ENCODE measurements around the gene KDM4B. TPM values are rescaled to one million over a fixed set of nuclear protein-coding genes. Genes with fewer than 3 reads are reported as not detected.

Gene KDM4B
- total and polyA plus RNA-seq, 4 donors, result 3.2 to 19.7 (median 12.9) TPM

GRCh38 chr19:5059213-5059574 is 90.3 kb downstream of the KDM4B start:
- WGBS, result 86% methylated on average over 21 of the region's 21 CpGs
- H3K4me3 ChIP-seq (ENCODE audit: low read depth in 1 of 3, low read length in 3 of 3), result no peak overlapping the region
- H3K36me3 ChIP-seq (ENCODE audit: control insufficient read depth in 4 of 4, insufficient read depth in 3 of 4, low read depth in 1 of 4, low read length in 3 of 4), result peaks cover 12 to 22% (median 14%) of the 10 kb centered on the region in 4 donors

GRCh38 chr19:5059793-5060192 is 90.9 kb downstream of the KDM4B start:
- H3K9me3 ChIP-seq (ENCODE audit: control insufficient read depth in 4 of 4, low read length in 3 of 4), result peaks cover 0 to 5% (median 3%) of the 10 kb centered on the region in 4 donors
- H3K27me3 ChIP-seq (ENCODE audit: control insufficient read depth in 4 of 4, insufficient read depth in 4 of 4, low read length in 3 of 4), result no peaks in the 10 kb centered on the region
- no peak overlapping the region for H3K27ac ChIP-seq (ENCODE audit: low read depth in 1 of 2, low read length in 2 of 2)
- no peak for DNase-seq (ENCODE audit: low spot score)
- H3K36me3 ChIP-seq (ENCODE audit: control insufficient read depth in 4 of 4, insufficient read depth in 3 of 4, low read depth in 1 of 4, low read length in 3 of 4), result peaks cover 12 to 24% (median 14%) of the 10 kb centered on the region in 4 donors
- no peak overlapping the region for H3K4me3 ChIP-seq (ENCODE audit: low read depth in 1 of 3, low read length in 3 of 3)
- H3K4me1 ChIP-seq (ENCODE audit: control insufficient read depth in 4 of 4, insufficient read depth in 4 of 4, low read length in 3 of 4), result peaks cover 2 to 8% (median 7%) of the 10 kb centered on the region in 4 donors
- TF ChIP-seq HNF4A (conservative IDR thresholded peaks at IDR 0.05) (no peak), RAD21 (IDR thresholded peaks at IDR 0.05) (no peak), EGR1 (IDR thresholded peaks at IDR 0.05; ENCODE audit: low read depth in 2 of 2) (no peak), JUND (IDR thresholded peaks at IDR 0.05) (no peak), ATF3 (IDR thresholded peaks at IDR 0.05) (no peak), NR2F2 (IDR thresholded peaks at IDR 0.05) (no peak), TAF1 (conservative IDR thresholded peaks at IDR 0.05) (no peak), GABPA (IDR thresholded peaks at IDR 0.05 in 1 of 2, conservative IDR thresholded peaks at IDR 0.05 in 1 of 2) (no peak), RXRA (IDR thresholded peaks at IDR 0.05) (no peak), SP1 (IDR thresholded peaks at IDR 0.05) (no peak), HNF4G (IDR thresholded peaks at IDR 0.05) (no peak), REST (IDR thresholded peaks at IDR 0.05) (no peak), FOXA1 (IDR thresholded peaks at IDR 0.05) (no peak), ZBTB33 (IDR thresholded peaks at IDR 0.05) (no peak)
- TF ChIP-seq, protein P1, sequence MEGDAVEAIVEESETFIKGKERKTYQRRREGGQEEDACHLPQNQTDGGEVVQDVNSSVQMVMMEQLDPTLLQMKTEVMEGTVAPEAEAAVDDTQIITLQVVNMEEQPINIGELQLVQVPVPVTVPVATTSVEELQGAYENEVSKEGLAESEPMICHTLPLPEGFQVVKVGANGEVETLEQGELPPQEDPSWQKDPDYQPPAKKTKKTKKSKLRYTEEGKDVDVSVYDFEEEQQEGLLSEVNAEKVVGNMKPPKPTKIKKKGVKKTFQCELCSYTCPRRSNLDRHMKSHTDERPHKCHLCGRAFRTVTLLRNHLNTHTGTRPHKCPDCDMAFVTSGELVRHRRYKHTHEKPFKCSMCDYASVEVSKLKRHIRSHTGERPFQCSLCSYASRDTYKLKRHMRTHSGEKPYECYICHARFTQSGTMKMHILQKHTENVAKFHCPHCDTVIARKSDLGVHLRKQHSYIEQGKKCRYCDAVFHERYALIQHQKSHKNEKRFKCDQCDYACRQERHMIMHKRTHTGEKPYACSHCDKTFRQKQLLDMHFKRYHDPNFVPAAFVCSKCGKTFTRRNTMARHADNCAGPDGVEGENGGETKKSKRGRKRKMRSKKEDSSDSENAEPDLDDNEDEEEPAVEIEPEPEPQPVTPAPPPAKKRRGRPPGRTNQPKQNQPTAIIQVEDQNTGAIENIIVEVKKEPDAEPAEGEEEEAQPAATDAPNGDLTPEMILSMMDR (IDR thresholded peaks at IDR 0.05; ENCODE audit: low read depth, low read length, missing input control), result no peak
- TF ChIP-seq, protein P2, sequence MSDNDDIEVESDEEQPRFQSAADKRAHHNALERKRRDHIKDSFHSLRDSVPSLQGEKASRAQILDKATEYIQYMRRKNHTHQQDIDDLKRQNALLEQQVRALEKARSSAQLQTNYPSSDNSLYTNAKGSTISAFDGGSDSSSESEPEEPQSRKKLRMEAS (IDR thresholded peaks at IDR 0.05), result no peak
- WGBS, result 95% methylated on average over 12 of the region's 12 CpGs
- H3K9ac ChIP-seq (ENCODE audit: low read depth in 1 of 2, low read length in 2 of 2), result no peak overlapping the region

More at GRCh38 chr19:5059213-5059574, 90.3 kb downstream of the KDM4B start:
- H3K9me3 ChIP-seq (ENCODE audit: control insufficient read depth in 4 of 4, low read length in 3 of 4), result peaks cover 0 to 5% (median 3%) of the 10 kb centered on the region in 4 donors
- peaks cover 2 to 14% (median 11%) of the 10 kb centered on the region in 4 donors for H3K4me1 ChIP-seq (ENCODE audit: control insufficient read depth in 4 of 4, insufficient read depth in 4 of 4, low read length in 3 of 4)
- H3K27me3 ChIP-seq (ENCODE audit: control insufficient read depth in 4 of 4, insufficient read depth in 4 of 4, low read length in 3 of 4), result no peaks in the 10 kb centered on the region
- no peak overlapping the region for H3K27ac ChIP-seq (ENCODE audit: low read depth in 1 of 2, low read length in 2 of 2)
- DNase-seq (ENCODE audit: low spot score), result no peak
- H3K9ac ChIP-seq (ENCODE audit: low read depth in 1 of 2, low read length in 2 of 2), result no peak overlapping the region
- TF ChIP-seq GABPA (IDR thresholded peaks at IDR 0.05 in 1 of 2, conservative IDR thresholded peaks at IDR 0.05 in 1 of 2) (no peak), HNF4G (IDR thresholded peaks at IDR 0.05) (no peak), RXRA (IDR thresholded peaks at IDR 0.05) (peak; percentile 65 to 72), NR2F2 (IDR thresholded peaks at IDR 0.05) (no peak), SP1 (IDR thresholded peaks at IDR 0.05) (no peak)
